K562 (cell line): ENCODE data around the gene C4A. TPM values are rescaled to one million over a fixed set of nuclear protein-coding genes. Genes with fewer than 3 reads are reported as not detected.

Experiments
- ATAC-seq: fragments of 200-7000 bp; cut with Tn5 transposase; 3 replicates; pipeline ENCODE4 v1.9.1; 2020; ENCODE audit warnings: moderate library complexity
- BruUV-seq: library from RNA; stranded (reverse); fragments of 400-500 nt; replicated peaks from 2 replicates; lab custom pipeline; 2021; lab: Mats Ljungman, UMichigan
- CTCF ChIA-PET: fragments of 300-600 bp; formaldehyde crosslinking; extraction: SDS; loops from one replicate; lab custom pipeline; 2021; ENCODE audit warnings: low intra/inter-chr PET ratio; lab: Yijun Ruan, JAX
- POLR2A ChIA-PET: fragments of 300-600, 350-650 bp; sonication (Branson Sonifier 250); formaldehyde crosslinking; extraction: SDS; loops from one replicate; lab custom pipeline; 2021; ENCODE audit warnings: antibody characterized with exemption, inconsistent platforms; lab: Yijun Ruan, JAX
- DNase-seq, 4 experiments: peaks; one replicate each; pipeline versions ENCODE4 v3.0.0 to v3.0.0-alpha.2; 2011 to 2018; ENCODE audit warnings: low spot score in 3 of 4, mixed read lengths in 3 of 4; ENCODE audit errors: extremely low read depth in 1 of 4
- FAIRE-seq: peaks from 2 replicates; lab custom pipeline; 2011; peaks lifted over from hg19 to GRCh38; lab: Jason Lieb, UNC
- H2AFZ ChIP-seq: 2 replicates; pipeline ENCODE4 v1.6.0; 2011; ENCODE audit warnings: low read depth, low read length, control low read depth, inconsistent platforms
- H3K27ac ChIP-seq: fragments of 200-600 bp; 3 replicates; pipeline ENCODE4 v1.8.0; 2011; ENCODE audit warnings: low read depth, mild to moderate bottlenecking, control low read depth, inconsistent platforms, low read length, moderate library complexity, mixed read lengths; ENCODE audit errors: extremely low read depth
- H3K27me3 ChIP-seq, 2 experiments: fragments of 300-600 bp in 1 of 2; 2 replicates in 1 of 2; 3 replicates in 1 of 2; pipeline versions ENCODE4 v1.6.0 to v1.8.0; 2011; ENCODE audit warnings: inconsistent platforms in 2 of 2, low read length in 2 of 2, mild to moderate bottlenecking in 1 of 2, mixed read lengths in 1 of 2, moderate library complexity in 1 of 2; ENCODE audit not compliant: control insufficient read depth in 2 of 2, insufficient read depth in 2 of 2
- H3K36me3 ChIP-seq: fragments of 300-600 bp; 3 replicates; pipeline ENCODE4 v1.8.0; 2011; ENCODE audit warnings: mild to moderate bottlenecking, low read length, inconsistent platforms; ENCODE audit not compliant: control insufficient read depth, insufficient read depth
- H3K4me1 ChIP-seq, 2 experiments: fragments of 200-600 bp in 1 of 2; replicated peaks in 1 of 2; 2 replicates in 1 of 2; 3 replicates in 1 of 2; pipeline versions ENCODE4 v1.5.1 to v1.8.0; 2011; ENCODE audit warnings: inconsistent platforms in 2 of 2, low read length in 2 of 2, mild to moderate bottlenecking in 1 of 2, mixed read lengths in 1 of 2, moderate library complexity in 1 of 2; ENCODE audit not compliant: control insufficient read depth in 2 of 2, insufficient read depth in 2 of 2
- H3K4me2 ChIP-seq: 2 replicates; pipeline ENCODE4 v1.6.1; 2011; ENCODE audit warnings: low read length, control low read depth, inconsistent platforms, mixed read lengths; ENCODE audit not compliant: insufficient read depth
- H3K4me3 ChIP-seq: fragments of 200-600 bp; sonication (generic), shearing (Covaris generic); 2 replicates; pipeline ENCODE4 v1.5.1; 2016; ENCODE audit warnings: control low read depth, inconsistent platforms
- H3K79me2 ChIP-seq: fragments of 200-600 bp; 3 replicates; pipeline ENCODE4 v1.8.0; 2011; ENCODE audit warnings: low read length, inconsistent platforms; ENCODE audit not compliant: control insufficient read depth, insufficient read depth
- H3K9ac ChIP-seq, 2 experiments: 2 replicates each; pipeline versions ENCODE4 v1.6.0 to v1.6.1; 2011; ENCODE audit warnings: low read depth in 2 of 2, low read length in 2 of 2, control low read depth in 1 of 2, inconsistent platforms in 1 of 2, mild to moderate bottlenecking in 1 of 2, mixed read lengths in 1 of 2; ENCODE audit not compliant: insufficient read depth in 1 of 2
- H3K9me1 ChIP-seq: one replicate; pipeline ENCODE4 v1.6.0; 2011; ENCODE audit warnings: inconsistent platforms, mild to moderate bottlenecking, low read length, moderate library complexity; ENCODE audit not compliant: control insufficient read depth, insufficient read depth
- H3K9me3 ChIP-seq: replicated peaks from 2 replicates; pipeline ENCODE4 v1.5.1; 2011; ENCODE audit warnings: low read depth, low read length, inconsistent platforms; ENCODE audit not compliant: control insufficient read depth, insufficient read depth
- H4K20me1 ChIP-seq: replicated peaks from 2 replicates; pipeline ENCODE4 v1.6.1; 2011; ENCODE audit warnings: low read length, inconsistent platforms, mixed read lengths; ENCODE audit not compliant: control insufficient read depth, insufficient read depth
- ARID3B ChIP-seq: fragments of 250-450 bp; sonication (Bioruptor Pico); IDR thresholded peaks from 2 replicates; pipeline ENCODE4 v1.4.0; 2020; ENCODE audit warnings: borderline replicate concordance
- BRF2 ChIP-seq: IDR thresholded peaks from 3 replicates; pipeline ENCODE4 v1.6.1; 2011; ENCODE audit warnings: borderline replicate concordance, mild to moderate bottlenecking; ENCODE audit not compliant: insufficient read length, insufficient read depth
- C11orf30 ChIP-seq: fragments of 450-650 bp; IDR thresholded peaks from 2 replicates; pipeline ENCODE4 v1.6.1; 2016; ENCODE audit warnings: low read depth, mild to moderate bottlenecking
- CAMTA2 ChIP-seq: fragments of 250-450 bp; sonication (Bioruptor Pico); conservative IDR thresholded peaks from 2 replicates; pipeline ENCODE4 v1.5.1; 2022
- CHD4 ChIP-seq: fragments of 200-600 bp; sonication (generic); IDR thresholded peaks from 3 replicates; pipeline ENCODE4 v1.6.1; 2012; ENCODE audit warnings: low read depth, mild to moderate bottlenecking, mixed read lengths, low read length, inconsistent platforms; ENCODE audit not compliant: insufficient read depth, insufficient replicate concordance, poor library complexity, severe bottlenecking
- FOXK2 ChIP-seq, 2 experiments: fragments of 450-650 bp; IDR thresholded peaks in 1 of 2; conservative IDR thresholded peaks in 1 of 2; 2 replicates each; pipeline ENCODE4 v1.6.1; 2016; ENCODE audit warnings: low read depth in 2 of 2, mild to moderate bottlenecking in 1 of 2
- FOXP4 ChIP-seq: sonication (generic); formaldehyde crosslinking; IDR thresholded peaks from 2 replicates; pipeline ENCODE4 v1.8.0; 2022; ENCODE audit warnings: mild to moderate bottlenecking, missing genetic modification reagents, borderline replicate concordance
- HIVEP1 ChIP-seq: fragments of 250-450 bp; sonication (Bioruptor Pico); IDR thresholded peaks from 2 replicates; pipeline ENCODE4 v1.4.0; 2020; ENCODE audit warnings: mild to moderate bottlenecking
- HMBOX1 ChIP-seq: sonication (generic); IDR thresholded peaks from 2 replicates; pipeline ENCODE4 v1.6.1; 2016
- KDM5B ChIP-seq: fragments of 200-600 bp; sonication (generic); IDR thresholded peaks from 2 replicates; pipeline ENCODE4 v1.6.1; 2012; ENCODE audit warnings: low read depth, mild to moderate bottlenecking, moderate library complexity, low read length, control low read depth, inconsistent platforms; ENCODE audit not compliant: insufficient replicate concordance
- MEF2A ChIP-seq: IDR thresholded peaks from 2 replicates; pipeline ENCODE4 v1.6.1; 2011; ENCODE audit warnings: low read depth, mild to moderate bottlenecking, low read length, moderate library complexity; ENCODE audit not compliant: control insufficient read depth
- ZBTB12 ChIP-seq: fragments of 250-450 bp; sonication (Bioruptor Pico); IDR thresholded peaks from 2 replicates; pipeline ENCODE4 v1.4.0; 2020
- ZNF12 ChIP-seq: sonication (generic); formaldehyde crosslinking; IDR thresholded peaks from 2 replicates; pipeline ENCODE4 v1.4.0; 2020; ENCODE audit warnings: mild to moderate bottlenecking, missing genetic modification reagents
- ZNF316 ChIP-seq: fragments of 450-650 bp; IDR thresholded peaks from 2 replicates; pipeline ENCODE4 v1.6.1; 2016
- WGBS: fragments of 100-300 bp; shearing (Covaris generic); methylation state at CpG from one replicate; pipeline ENCODE4 v1.1.6; 2016; ENCODE audit warnings: low coverage, mixed read lengths; ENCODE audit not compliant: insufficient coverage; ENCODE audit errors: missing lambda C conversion rate; 5-methylcytosine and 5-hydroxymethylcytosine counted together
- in situ Hi-C: fragments of 300-500 bp; cut with MboI; formaldehyde crosslinking; loops from 4 replicates; pipeline ENCODE4 v1.15.0; 2018; ENCODE audit warnings: inconsistent platforms, mixed read lengths
- intact Hi-C: fragments of 100-400 bp; cut with micrococcal nuclease; formaldehyde crosslinking; loops from 2 replicates; pipeline ENCODE4 v1.14.2; 2022
- polyA plus RNA-seq, 8 experiments: library from polyadenylated mRNA; depleted of rRNA in 4 of 8; stranded (reverse) in 5 of 8; unstranded in 3 of 8; fragments of >200 nt; fragmentation: Nextera tagmentation in 2 of 8; fragmentation: Illumina TruSeq in 1 of 8; extraction: Ambion mirVana in 2 of 8; extraction: Trizol in 1 of 8; gene quantifications; 2 replicates each; pipeline versions ENCODE4 v1.2.1 to v1.2.3, GENCODE V29; 2011 to 2014; ENCODE audit warnings: inconsistent platforms in 1 of 8, missing spikeins in 1 of 8
- total RNA-seq, 7 experiments: library from RNA; depleted of rRNA in 6 of 7; stranded (reverse); fragments of >200 nt in 6 of 7; fragmentation: Illumina TruSeq in 2 of 7; extraction: Trizol in 2 of 7; gene quantifications; 2 replicates each; pipeline versions ENCODE4 v1.2.1 to v1.2.3, GENCODE V29; 2011 to 2021; ENCODE audit warnings: low replicate concordance in 1 of 7

Gene C4A
- total and polyA plus RNA-seq, 9 of the 15 experiments (the other 6 are each of a cell fraction or from before 2014, with no cell fraction given) = 0.27 to 7.6 (median 5.0) TPM

- ATAC-seq (no peak), FAIRE-seq (peak; percentile 19), DNase-seq (no peak)
- in situ Hi-C loops (loop anchor here (10.0 kb wide), 1 partner anchor 95 kb away; no protein-coding TSS in a partner anchor), intact Hi-C loops (loop anchor here (5.0 kb wide), 1 partner anchor 48 kb away; the partner anchor contains the start of gene ZBTB12)
- H3K4me3 ChIP-seq = no peak overlapping the region
- H3K27me3 ChIP-seq = peaks cover 0 to 1% of the 10 kb centered on the region in 2 experiments; a peak in 1 of 5 replicates
- H3K9me1 ChIP-seq = peaks cover 7% of the 10 kb centered on the region
- H2AFZ ChIP-seq = no peak overlapping the region
- BruUV-seq = no TSS peak
- CTCF ChIA-PET = no interaction called here
- H3K4me2 ChIP-seq = no peak overlapping the region
- no peaks in the 10 kb centered on the region for H3K79me2 ChIP-seq
- peaks cover 20 to 24% of the 10 kb centered on the region in 2 experiments for H3K4me1 ChIP-seq
- H3K36me3 ChIP-seq = peaks cover 43% of the 10 kb centered on the region
- POLR2A ChIA-PET = interaction anchor here (0.6 to 2.4 kb wide), 9 partner anchors 7 to 264 kb away, joined by 3 to 16 read pairs (median 4); partner anchors contain the start of genes CLIC1, NELFE and SKIC2
- 82% methylated on average over 7 of the region's 7 CpGs for WGBS
- no peak overlapping the region for H3K9ac ChIP-seq
- H3K27ac ChIP-seq = peak overlapping the region; percentile 59; the same call in 2 of the 3 replicates
- no peaks in the 10 kb centered on the region for H3K9me3 ChIP-seq
- H4K20me1 ChIP-seq = no peaks in the 10 kb centered on the region
- TF ChIP-seq FOXK2 (conservative IDR thresholded peaks at IDR 0.05 in 1 of 2, IDR thresholded peaks at IDR 0.05 in 1 of 2; ENCODE audit: low read depth in 2 of 2) = no peak
- TF ChIP-seq ARID3B (CRISPR knock-in tag) = no peak
- TF ChIP-seq FOXP4 = no peak
- TF ChIP-seq C11orf30 = peak; percentile 43; the same call in 1 of the 2 replicates
- no peak for TF ChIP-seq HIVEP1 (CRISPR knock-in tag)
- TF ChIP-seq CHD4 = no peak
- TF ChIP-seq ZBTB12 (CRISPR knock-in tag) = no peak
- no peak for TF ChIP-seq ZNF12
- TF ChIP-seq KDM5B = peak; percentile 41
- no peak for TF ChIP-seq HMBOX1
- peak; percentile 78 for TF ChIP-seq ZNF316
- TF ChIP-seq BRF2 = no peak
- TF ChIP-seq CAMTA2 = no peak
- TF ChIP-seq MEF2A = no peak
These were observed 31.8 kb upstream of the C4A start for GRCh38 chr6:31949926-31950548.
